GM19324 (cell line): ENCODE measurements around the gene GPRIN2.
"Not testable (repeated sequence)": the region's sequence is repeated elsewhere in the genome, so short reads cannot be mapped to it uniquely, and the experiment has no call there.

ENCODE experiments used
- ATAC-seq: cut with Tn5 transposase; IDR thresholded peaks from one replicate; pipeline ENCODE4 v1.9.1; 2021; ENCODE audit warnings: mild to moderate bottlenecking, moderate library complexity; ENCODE audit not compliant: unreplicated experiment, low FRiP score

GPRIN2 gene

DNA sequence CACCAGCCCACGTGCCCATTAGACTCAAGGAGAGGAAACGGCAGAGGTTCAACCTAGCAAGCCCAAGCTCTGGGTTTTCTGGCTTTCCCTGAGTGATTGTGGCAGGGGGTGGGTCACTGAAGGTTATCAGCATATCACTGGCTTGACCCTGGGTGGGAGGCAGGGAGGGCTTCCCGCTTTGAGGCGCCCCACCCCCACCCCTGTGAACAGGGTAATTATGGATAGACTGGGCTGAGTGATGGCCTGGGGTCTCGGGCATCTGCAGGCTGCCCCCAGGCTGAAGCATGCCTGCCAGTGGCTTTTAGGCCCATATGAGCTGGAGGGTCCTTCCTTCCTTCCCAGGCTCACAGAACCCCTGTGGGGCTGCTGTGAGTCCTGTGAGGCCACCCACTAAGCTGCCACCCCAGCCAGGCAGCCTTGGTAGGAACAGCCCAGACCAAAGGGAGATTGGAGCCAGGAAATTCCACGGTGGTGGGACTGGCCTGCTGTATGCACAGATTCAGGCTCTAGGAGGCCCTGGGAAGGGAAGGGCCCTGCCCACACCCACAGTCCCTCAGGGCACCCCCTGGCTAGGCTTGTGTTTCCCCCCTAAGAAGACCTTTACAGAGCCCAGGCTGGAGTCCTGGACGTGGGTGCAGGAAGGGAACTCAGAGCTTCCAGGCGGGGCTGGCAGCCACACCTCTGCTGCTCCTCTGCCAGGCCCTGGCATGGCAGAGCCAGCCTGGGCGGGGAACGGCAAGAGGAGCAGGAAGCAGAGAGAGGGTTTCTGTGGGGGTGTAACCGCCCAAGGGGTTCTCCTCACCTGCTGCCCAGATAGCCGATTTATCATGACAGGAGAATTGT lies 33.1 kb downstream of the GPRIN2 start:
- ATAC-seq: no peak

GRCh38 chr10:46522295-46523118 lies 34.0 kb downstream of the GPRIN2 start:
- ATAC-seq: no peak

GRCh38 chr10:46520941-46521340 lies 35.5 kb downstream of the GPRIN2 start:
- no peak for ATAC-seq

GRCh38 chr10:46520381-46520780 lies 36.1 kb downstream of the GPRIN2 start:
- no peak for ATAC-seq

DNA sequence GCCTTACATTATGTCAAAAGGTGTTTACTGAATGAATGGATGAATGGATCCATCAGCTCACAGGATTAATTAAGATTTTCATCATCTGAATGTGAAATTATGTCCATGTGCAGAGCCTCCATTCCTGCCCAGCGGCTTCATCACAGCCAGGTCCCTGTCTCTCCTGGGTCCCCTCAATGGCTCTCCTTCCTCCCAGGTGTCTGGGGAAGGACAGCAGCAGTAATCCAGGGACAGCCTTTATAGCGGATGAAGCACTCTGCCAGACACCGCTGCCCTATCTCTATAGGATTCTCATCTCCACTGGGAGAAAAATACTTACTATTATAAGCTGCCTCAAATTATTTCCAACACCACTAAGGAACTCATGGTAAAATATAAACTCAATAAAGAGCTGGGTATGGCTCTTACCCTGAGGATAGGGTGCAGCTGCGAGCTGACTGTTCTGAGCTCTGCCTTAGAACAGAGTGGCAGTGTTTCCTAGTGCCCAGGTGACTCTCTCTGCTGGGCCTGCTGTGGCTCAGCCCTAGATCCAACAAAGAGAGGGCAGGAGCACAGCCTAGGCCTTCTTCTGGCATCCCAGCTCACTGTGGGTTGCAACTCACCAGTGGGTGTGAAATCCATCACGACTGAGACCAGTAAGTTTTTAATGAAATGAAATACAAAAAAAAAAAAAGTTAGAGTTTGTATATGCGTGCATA lies 38.3 kb downstream of the GPRIN2 start:
- ATAC-seq: no peak

DNA sequence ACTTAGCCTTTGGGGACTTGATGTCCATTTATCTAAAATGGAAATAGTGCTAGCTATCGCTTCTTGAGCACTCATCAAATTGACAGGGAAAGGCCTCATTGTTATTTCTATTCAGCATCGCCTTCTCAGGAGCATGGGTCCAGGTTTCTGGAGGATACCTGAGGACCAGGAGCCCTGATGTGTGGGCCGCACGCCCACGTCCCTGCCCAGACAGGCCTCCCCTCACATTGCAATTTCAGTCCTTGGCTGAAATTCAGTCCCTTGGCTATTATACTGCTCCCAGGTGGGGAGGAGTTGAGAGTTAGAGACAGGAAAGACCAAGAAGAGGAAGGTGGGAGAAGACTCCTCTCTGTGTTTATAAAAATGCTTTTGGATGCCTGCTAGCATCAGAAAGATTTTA lies 38.9 kb downstream of the GPRIN2 start:
- ATAC-seq: no peak

- ATAC-seq: no peak
These were observed 39.6 kb downstream of the GPRIN2 start for GRCh38 chr10:46516660-46517416.

DNA sequence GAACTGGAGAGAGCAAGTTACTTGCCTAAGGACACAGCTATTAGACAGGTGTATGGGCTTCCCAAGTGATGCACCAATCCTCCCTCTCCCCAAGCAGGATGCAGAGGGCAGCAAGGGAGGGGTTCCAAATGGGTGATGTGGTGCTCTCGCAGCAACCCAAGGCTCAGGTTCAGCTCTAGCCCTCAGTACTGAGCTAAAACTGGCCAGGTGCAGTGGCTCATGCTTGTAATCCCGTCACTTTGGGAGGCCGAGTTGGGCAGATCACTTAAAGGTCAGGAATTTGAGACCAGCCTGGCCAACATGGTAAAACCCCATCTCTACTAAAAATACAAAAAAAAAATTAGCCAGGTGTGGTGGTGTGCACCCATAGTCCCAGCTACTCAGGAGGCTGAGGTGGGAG lies 40.7 kb downstream of the GPRIN2 start:
- no peak for ATAC-seq

DNA sequence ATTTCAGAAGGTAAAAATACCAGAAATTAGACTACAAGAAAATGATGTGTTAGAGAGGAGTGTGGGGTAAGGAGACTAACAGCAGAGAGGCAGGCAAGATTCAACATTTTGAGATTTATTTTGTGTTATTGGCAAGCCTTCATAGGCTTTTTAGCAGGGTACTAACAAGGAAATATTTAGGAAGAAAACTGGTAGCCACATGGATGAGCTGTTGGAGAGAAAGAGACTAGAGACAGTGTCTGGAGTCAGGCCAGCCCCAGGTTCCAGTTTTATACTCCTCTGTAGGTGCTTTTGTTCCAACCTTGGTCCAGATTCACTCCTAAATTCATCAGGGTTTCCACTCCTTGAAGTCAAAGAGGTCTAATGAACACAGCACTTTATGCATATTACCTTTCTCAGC lies 41.1 kb downstream of the GPRIN2 start:
- ATAC-seq: no peak

GRCh38 chr10:46514899-46515298 lies 41.6 kb downstream of the GPRIN2 start:
- ATAC-seq: no peak

- no peak for ATAC-seq
These were observed 42.0 kb downstream of the GPRIN2 start for GRCh38 chr10:46514431-46514861.

DNA sequence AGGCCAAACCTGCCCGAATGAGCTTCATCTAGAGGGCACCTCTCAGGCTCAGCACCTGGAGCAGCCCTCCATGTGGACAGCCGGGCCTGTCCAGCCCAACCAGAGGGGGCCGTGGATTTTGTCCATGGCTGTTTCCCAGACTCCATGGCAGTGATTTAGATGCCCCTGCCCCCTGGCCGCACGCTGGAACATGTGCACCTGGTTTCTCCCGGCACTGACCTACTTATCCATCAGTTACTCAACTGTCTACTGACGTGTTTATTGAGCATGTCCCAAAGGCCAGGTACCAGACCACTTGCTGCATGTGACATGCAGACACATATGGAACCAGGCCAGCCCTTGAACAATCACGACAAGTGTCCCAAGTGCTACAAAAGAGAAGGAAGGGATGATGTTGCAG lies 43.1 kb downstream of the GPRIN2 start:
- not testable (repeated sequence) for ATAC-seq

DNA sequence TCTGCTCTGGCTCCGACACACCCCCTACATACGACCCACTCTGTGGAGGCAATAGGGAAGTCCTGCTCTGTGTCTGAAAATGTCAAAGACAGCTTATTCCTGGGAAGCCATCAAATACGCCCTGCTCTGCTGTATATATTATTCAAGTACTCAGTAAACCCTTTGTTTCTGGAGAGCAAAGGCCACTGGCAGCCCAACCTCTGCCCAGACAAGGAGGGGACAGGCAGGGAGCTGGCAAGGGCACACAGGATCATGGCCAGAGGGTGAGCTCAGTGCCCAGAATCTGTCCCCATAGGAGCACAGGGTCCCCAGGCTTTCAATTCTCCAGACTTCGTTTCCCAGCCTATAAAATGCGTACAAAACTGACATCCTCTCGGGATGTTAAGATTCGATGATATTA lies 43.7 kb downstream of the GPRIN2 start:
- not testable (repeated sequence) for ATAC-seq

DNA sequence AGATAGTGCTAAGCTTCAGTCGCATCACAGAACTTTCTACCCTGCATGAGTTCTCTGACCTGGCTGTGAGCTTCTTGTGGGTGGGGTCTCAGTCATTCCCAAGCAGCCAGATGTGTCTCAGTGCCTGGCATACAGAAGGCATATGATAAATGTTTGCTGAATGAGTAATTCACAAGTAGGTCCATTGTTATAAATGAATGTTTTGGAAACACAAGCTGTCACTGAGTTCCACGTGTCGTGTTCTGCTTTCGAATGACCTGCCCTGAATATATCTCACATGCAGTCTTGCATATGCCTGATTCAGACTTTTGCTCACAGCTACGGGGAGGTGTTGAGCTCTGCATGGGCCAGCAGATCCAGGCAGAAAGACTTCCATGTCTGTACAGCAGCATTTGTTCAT lies 44.5 kb downstream of the GPRIN2 start:
- ATAC-seq: not testable (repeated sequence)
